SK-N-SH treated with all-trans-retinoic acid at 6 μM for 48 hours (cell line): Measurements from ENCODE around the gene USP12.

ENCODE experiments used
- ATAC-seq: fragments of 200-7000 bp; cut with Tn5 transposase; 3 replicates; pipeline ENCODE4 v1.9.1; 2020; ENCODE audit warnings: mild to moderate bottlenecking, moderate library complexity
- ARNTL ChIP-seq: fragments of 450-650 bp; formaldehyde crosslinking; IDR thresholded peaks from 2 replicates; pipeline ENCODE4 v1.5.0; 2020; ENCODE audit warnings: low read depth, mild to moderate bottlenecking, moderate library complexity, borderline replicate concordance
- BACH2 ChIP-seq: fragments of 250-450 bp; sonication (Bioruptor Pico); IDR thresholded peaks from 2 replicates; pipeline ENCODE4 v1.9.0; 2021; ENCODE audit warnings: mild to moderate bottlenecking, borderline replicate concordance
- CREB5 ChIP-seq: fragments of 250-450 bp; sonication (Bioruptor Pico); IDR thresholded peaks from 2 replicates; pipeline ENCODE4 v1.5.1; 2020; ENCODE audit warnings: low read depth, mild to moderate bottlenecking, moderate library complexity
- CSDC2 ChIP-seq: fragments of 250-450 bp; sonication (Bioruptor Pico); IDR thresholded peaks from 2 replicates; pipeline ENCODE4 v1.5.0; 2020; ENCODE audit warnings: mild to moderate bottlenecking, moderate library complexity
- CSRNP3 ChIP-seq: fragments of 250-450 bp; sonication (Bioruptor Pico); IDR thresholded peaks from 2 replicates; pipeline ENCODE4 v1.5.1; 2021; ENCODE audit warnings: mild to moderate bottlenecking, moderate library complexity
- ESRRG ChIP-seq: fragments of 250-450 bp; sonication (Bioruptor Pico); IDR thresholded peaks from 2 replicates; pipeline ENCODE4 v1.6.1; 2021; ENCODE audit warnings: mild to moderate bottlenecking
- GLIS3 ChIP-seq: fragments of 250-450 bp; sonication (Bioruptor Pico); IDR thresholded peaks from 2 replicates; pipeline ENCODE4 v1.5.0; 2020; ENCODE audit warnings: mild to moderate bottlenecking, moderate library complexity
- ISL1 ChIP-seq: fragments of 250-450 bp; sonication (Bioruptor Pico); IDR thresholded peaks from 2 replicates; pipeline ENCODE4 v2.1.2; 2022; ENCODE audit warnings: mild to moderate bottlenecking, moderate library complexity
- OSR1 ChIP-seq: fragments of 250-450 bp; sonication (Bioruptor Pico); IDR thresholded peaks from 2 replicates; pipeline ENCODE4 v1.8.0; 2022; ENCODE audit warnings: moderate library complexity, mild to moderate bottlenecking, inconsistent platforms
- POU6F1 ChIP-seq: fragments of 250-450 bp; sonication (Bioruptor Pico); IDR thresholded peaks from 2 replicates; pipeline ENCODE4 v1.8.0; 2021; ENCODE audit warnings: low read depth, mild to moderate bottlenecking, moderate library complexity, borderline replicate concordance
- PPARA ChIP-seq: fragments of 250-450 bp; sonication (Bioruptor Pico); IDR thresholded peaks from 2 replicates; pipeline ENCODE4 v1.5.0; 2020; ENCODE audit warnings: mild to moderate bottlenecking, borderline replicate concordance
- RARB ChIP-seq: fragments of 250-450 bp; sonication (Bioruptor Pico); IDR thresholded peaks from 2 replicates; pipeline ENCODE4 v1.8.0; 2021; ENCODE audit warnings: mild to moderate bottlenecking, moderate library complexity
- SNAI2 ChIP-seq: fragments of 250-450 bp; sonication (Bioruptor Pico); IDR thresholded peaks from 2 replicates; pipeline ENCODE4 v1.5.0; 2020; ENCODE audit warnings: mild to moderate bottlenecking, moderate library complexity
- TCF4 ChIP-seq: fragments of 250-450 bp; sonication (Bioruptor Pico); IDR thresholded peaks from 2 replicates; pipeline ENCODE4 v1.8.0; 2021; ENCODE audit warnings: mild to moderate bottlenecking, moderate library complexity, borderline replicate concordance
- TOX ChIP-seq: fragments of 250-450 bp; sonication (Bioruptor Pico); IDR thresholded peaks from 2 replicates; pipeline ENCODE4 v1.8.0; 2021; ENCODE audit warnings: mild to moderate bottlenecking, moderate library complexity, borderline replicate concordance
- ZC3H10 ChIP-seq: fragments of 250-450 bp; sonication (Bioruptor Pico); IDR thresholded peaks from 2 replicates; pipeline ENCODE4 v1.5.1; 2021; ENCODE audit warnings: mild to moderate bottlenecking, moderate library complexity
- ZFP3 ChIP-seq: fragments of 250-450 bp; sonication (Bioruptor Pico); IDR thresholded peaks from 2 replicates; pipeline ENCODE4 v1.5.0; 2020; ENCODE audit warnings: mild to moderate bottlenecking, moderate library complexity
- ZFP30 ChIP-seq: fragments of 450-650 bp; formaldehyde crosslinking; IDR thresholded peaks from 2 replicates; pipeline ENCODE4 v1.5.0; 2022; ENCODE audit warnings: mild to moderate bottlenecking, moderate library complexity
- ZNF565 ChIP-seq: fragments of 450-650 bp; formaldehyde crosslinking; conservative IDR thresholded peaks from 2 replicates; pipeline ENCODE4 v1.5.0; 2020; ENCODE audit warnings: low read depth, mild to moderate bottlenecking, moderate library complexity
- ZNF70 ChIP-seq: fragments of 450-650 bp; formaldehyde crosslinking; IDR thresholded peaks from 2 replicates; pipeline ENCODE4 v1.5.0; 2020; ENCODE audit warnings: mild to moderate bottlenecking, moderate library complexity
- ZNF8 ChIP-seq: fragments of 450-650 bp; formaldehyde crosslinking; IDR thresholded peaks from 2 replicates; pipeline ENCODE4 v1.5.0; 2020; ENCODE audit warnings: mild to moderate bottlenecking, moderate library complexity

USP12 gene

GRCh38 chr13:27159806-27160563 lies 11.6 kb downstream of the USP12 start:
- TF ChIP-seq CREB5 (CRISPR knock-in tag) (no peak), RARB (CRISPR knock-in tag) (no peak), OSR1 (CRISPR knock-in tag) (no peak), CSRNP3 (CRISPR knock-in tag) (no peak), GLIS3 (CRISPR knock-in tag) (no peak), CSDC2 (CRISPR knock-in tag) (no peak), BACH2 (CRISPR knock-in tag) (no peak), ARNTL (no peak), TCF4 (no peak)
- no peak for ATAC-seq

GRCh38 chr13:27158335-27158734 lies 13.3 kb downstream of the USP12 start:
- no peak for ATAC-seq

GRCh38 chr13:27151798-27152599 lies 19.6 kb downstream of the USP12 start:
- ATAC-seq: no peak
- TF ChIP-seq CREB5 (CRISPR knock-in tag) (no peak), PPARA (CRISPR knock-in tag) (no peak), TCF4 (no peak)

More at GRCh38 chr13:27158335-27158734, 13.3 kb downstream of the USP12 start:
- no peak for TF ChIP-seq GLIS3 (CRISPR knock-in tag)
- TF ChIP-seq BACH2 (CRISPR knock-in tag): no peak
- no peak for TF ChIP-seq TCF4
- no peak for TF ChIP-seq ISL1 (CRISPR knock-in tag)
- TF ChIP-seq OSR1 (CRISPR knock-in tag): no peak
- no peak for TF ChIP-seq ZFP30
- TF ChIP-seq ZNF70 (CRISPR knock-in tag): no peak
- no peak for TF ChIP-seq ESRRG (CRISPR knock-in tag)
- no peak for TF ChIP-seq POU6F1
- TF ChIP-seq ZNF565 (CRISPR knock-in tag): no peak
- no peak for TF ChIP-seq CSDC2 (CRISPR knock-in tag)
- no peak for TF ChIP-seq ZNF8 (CRISPR knock-in tag)
- no peak for TF ChIP-seq ZFP3 (CRISPR knock-in tag)
- no peak for TF ChIP-seq ZC3H10 (CRISPR knock-in tag)
- TF ChIP-seq SNAI2: no peak
- TF ChIP-seq TOX: no peak
- TF ChIP-seq RARB (CRISPR knock-in tag): no peak

- TF ChIP-seq CSDC2 (CRISPR knock-in tag) (no peak), CREB5 (CRISPR knock-in tag) (no peak), GLIS3 (CRISPR knock-in tag) (no peak), SNAI2 (no peak), ZNF70 (CRISPR knock-in tag) (no peak)
- ATAC-seq: no peak
Measured at GRCh38 chr13:27149702-27150101, 21.9 kb downstream of the USP12 start.
